Heart left ventricle (tissue), 16 donors: ENCODE data around the gene LAMA2. TPM values are rescaled to one million over a fixed set of nuclear protein-coding genes. Genes with fewer than 3 reads are reported as not detected.

ENCODE experiments used
- ATAC-seq, 4 donors: fragments of 200-7000 bp; cut with Tn5 transposase; one replicate each; pipeline ENCODE4 v1.9.1; 2020 to 2022; ENCODE audit warnings: moderate library complexity in 4 of 4, mild to moderate bottlenecking in 3 of 4, moderate number of reproducible peaks in 1 of 4
- DNase-seq, 5 donors: peaks; one replicate each; pipeline ENCODE4 v3.0.0-alpha.2; 2020
- H3K27ac ChIP-seq, 12 donors: fragments of 200-600 bp; sonication (generic) in 4 of 12; one replicate each; pipeline versions ENCODE4 v1.5.0 to v1.8.0; 2016 to 2022; ENCODE audit warnings: mild to moderate bottlenecking in 2 of 12
- H3K27me3 ChIP-seq, 9 donors: fragments of 200-600 bp; sonication (generic) in 2 of 9; one replicate each; pipeline versions ENCODE4 v1.5.1 to v1.8.0; 2016 to 2022; ENCODE audit warnings: mild to moderate bottlenecking in 3 of 9
- H3K36me3 ChIP-seq, 9 donors: fragments of 200-600 bp; sonication (generic) in 2 of 9; one replicate each; pipeline versions ENCODE4 v1.5.0 to v1.8.0; 2018 to 2022; ENCODE audit warnings: mild to moderate bottlenecking in 2 of 9
- H3K4me1 ChIP-seq, 12 donors: fragments of 200-600 bp; sonication (generic) in 4 of 12; one replicate each; pipeline versions ENCODE4 v1.5.0 to v1.8.0; 2016 to 2022; ENCODE audit warnings: mild to moderate bottlenecking in 3 of 12
- H3K4me3 ChIP-seq, 12 donors: fragments of 200-600 bp; sonication (generic) in 4 of 12; one replicate each; pipeline versions ENCODE4 v1.5.0 to v1.8.0; 2017 to 2022; ENCODE audit warnings: mild to moderate bottlenecking in 9 of 12, moderate library complexity in 4 of 12
- H3K9me3 ChIP-seq, 12 donors: fragments of 200-600 bp; sonication (generic) in 4 of 12; one replicate each; pipeline versions ENCODE4 v1.5.0 to v1.8.0; 2016 to 2022; ENCODE audit warnings: mild to moderate bottlenecking in 1 of 12
- CTCF ChIP-seq, 12 donors: fragments of 200-600 bp; sonication (generic) in 4 of 12; IDR thresholded peaks; one replicate each; pipeline versions ENCODE4 v1.5.0 to v1.8.0; 2018 to 2022; ENCODE audit warnings: antibody characterized with exemption in 12 of 12, mild to moderate bottlenecking in 5 of 12
- POLR2A ChIP-seq, 2 donors: fragments of 450-650 bp; IDR thresholded peaks; one replicate each; pipeline ENCODE4 v1.6.1; 2017; ENCODE audit warnings: antibody characterized with exemption in 2 of 2, mild to moderate bottlenecking in 2 of 2, moderate library complexity in 2 of 2
- WGBS, 4 donors: extraction: QIAGEN DNeasy Blood & Tissue Kit in 2 of 4; methylation state at CpG; one replicate each; pipeline versions ENCODE4 v1.1.5 to v1.1.7; 2013 to 2018; 5-methylcytosine and 5-hydroxymethylcytosine counted together
- intact Hi-C, 10 donors: fragments of 100-400 bp; cut with DNase I; formaldehyde crosslinking; loops; one replicate each; pipeline versions ENCODE4 v1.11.1 to v1.14.2; 2022
- polyA plus RNA-seq, 2 donors: library from polyadenylated mRNA; stranded (reverse); fragments of 200-250 nt; gene quantifications; one replicate each; pipeline ENCODE4 v1.2.3, GENCODE V29; 2013
- total RNA-seq, 9 donors: library from RNA; depleted of rRNA in 2 of 9; stranded (reverse); fragments of >200 nt in 2 of 9; fragmentation: NEBNext Ultra II Directional in 3 of 9; extraction: Animal tissue kit (Norgen Biotek cat#: 25700) in 3 of 9; gene quantifications; one replicate each; pipeline versions ENCODE4 v1.1.0 to v1.2.4, GENCODE V29; 2016 to 2023
- donor health status: ischemic (EF 13 %, LVEDD 7.1; RV severe dilation, severe dysfunction).
- donor health status: healthy with polysubstance abuse.
- donor health status: DM: no; HTN: yes; CAD: no.
- donor health status: DM: no; HTN: no; CAD: no.
- donor health status: ischemic (EF 25% LVEDD 6.9; RV normal size, moderate dysfunction).
- donor health status: ischemic (EF 25% LVEDD 5.7; RV mildly dilated, moderate dysfunction).
- donor health status: healthy.
- donor health status: DM: yes; HTN: yes; CAD: no.
- donor health status: ischemic (EF 35%, LVEDD 5.7; RV mildly dilated, moderate dysfunction).
- donor health status: nonischemic (EF 11% LVEDD 7.7; RV severe dilation, severe dysfunction).
- donor health status: DM: yes; HTN: yes; CAD: no.
- donor health status: PGD.
- donor health status: ischemic (EF 29% LVEDD 5.4; RV normal size, mild dysfunction).
- donor health status: nonischemic (EF 23%, LVEDD 6.1; RV moderate dilation, normal function).

LAMA2 gene
- total and polyA plus RNA-seq, 11 donors: 34.8 to 299 (median 206) TPM

GRCh38 chr6:129491436-129491835, 608.5 kb downstream of the LAMA2 start:
- ATAC-seq (peak in 1 of 4 donors; percentile 12), DNase-seq (no peak)
- intact Hi-C loops: loop anchor here in 3 of 10 donors (10.0 kb wide), 3 partner anchors 253 to 533 kb away; partner anchors contain the start of gene L3MBTL3 (in 1 of the 3)
- Histone ChIP-seq H3K4me1 (peaks cover 2 to 43% (median 26%) of the 10 kb centered on the region in 12 donors), H3K27ac (peak overlapping the region in 11 of 12 donors; percentile 47 to 97 (median 83)), H3K9me3 (no peaks in the 10 kb centered on the region), H3K4me3 (peak overlapping the region in 1 of 12 donors; percentile 6), H3K27me3 (no peaks in the 10 kb centered on the region), H3K36me3 (peaks cover 0 to 86% (median 43%) of the 10 kb centered on the region in 9 donors)
- no peak for TF ChIP-seq POLR2A (IDR thresholded peaks at IDR 0.05)
- TF ChIP-seq CTCF (IDR thresholded peaks at IDR 0.05): no peak
- 87 to 94% (median 91%) methylated on average over 6 of the region's 6 CpGs for whole genome bisulfite sequencing, 4 donors

GRCh38 chr6:129492260-129492659, 609.3 kb downstream of the LAMA2 start:
- intact Hi-C loops: loop anchor here in 3 of 10 donors (10.0 kb wide), 3 partner anchors 253 to 533 kb away; partner anchors contain the start of gene L3MBTL3 (in 1 of the 3)
- ATAC-seq (no peak), DNase-seq (no peak)
- no peaks in the 10 kb centered on the region for H3K9me3 ChIP-seq
- WGBS, 4 donors: 88 to 93% (median 92%) methylated on average over 4 of the region's 4 CpGs
- peak overlapping the region in 2 of 12 donors; percentile 91 to 97 for H3K27ac ChIP-seq
- H3K27me3 ChIP-seq: no peaks in the 10 kb centered on the region
- H3K4me3 ChIP-seq: no peak overlapping the region
- H3K4me1 ChIP-seq: peaks cover 2 to 46% (median 26%) of the 10 kb centered on the region in 12 donors
- no peak for TF ChIP-seq CTCF (IDR thresholded peaks at IDR 0.05)
- no peak for TF ChIP-seq POLR2A (IDR thresholded peaks at IDR 0.05)
- peaks cover 0 to 86% (median 39%) of the 10 kb centered on the region in 9 donors for H3K36me3 ChIP-seq

- WGBS, 4 donors: 51 to 59% (median 56%) methylated on average over 6 of the region's 6 CpGs
- TF ChIP-seq POLR2A (IDR thresholded peaks at IDR 0.05) (no peak), CTCF (IDR thresholded peaks at IDR 0.05) (no peak)
- no peak for DNase-seq
- H3K4me1 ChIP-seq: peaks cover 2 to 54% (median 30%) of the 10 kb centered on the region in 12 donors
- H3K9me3 ChIP-seq: no peaks in the 10 kb centered on the region
- H3K27me3 ChIP-seq: no peaks in the 10 kb centered on the region
- no peak for ATAC-seq
- intact Hi-C loops: loop anchor here in 3 of 10 donors (10.0 kb wide), 3 partner anchors 251 to 531 kb away; partner anchors contain the start of gene L3MBTL3 (in 1 of the 3)
- H3K27ac ChIP-seq: peak overlapping the region in 9 of 12 donors; percentile 17 to 56 (median 35)
- H3K4me3 ChIP-seq: no peak overlapping the region
- H3K36me3 ChIP-seq: peaks cover 0 to 85% (median 42%) of the 10 kb centered on the region in 9 donors
Observed at GRCh38 chr6:129493354-129493902, 610.5 kb downstream of the LAMA2 start.

- ATAC-seq (no peak), DNase-seq (no peak)
- H3K27me3 ChIP-seq: no peaks in the 10 kb centered on the region
- H3K36me3 ChIP-seq: peaks cover 0 to 86% (median 42%) of the 10 kb centered on the region in 9 donors
- peak overlapping the region in 6 of 12 donors; percentile 29 to 56 (median 38) for H3K27ac ChIP-seq
- H3K4me1 ChIP-seq: peaks cover 2 to 56% (median 32%) of the 10 kb centered on the region in 12 donors
- H3K9me3 ChIP-seq: no peaks in the 10 kb centered on the region
- TF ChIP-seq CTCF (IDR thresholded peaks at IDR 0.05) (no peak), POLR2A (IDR thresholded peaks at IDR 0.05) (no peak)
- 88 to 93% (median 89%) methylated on average over 2 of the region's 2 CpGs for WGBS, 4 donors
- intact Hi-C loops: loop anchor here in 3 of 10 donors (10.0 kb wide), 3 partner anchors 251 to 531 kb away; partner anchors contain the start of gene L3MBTL3 (in 1 of the 3)
- no peak overlapping the region for H3K4me3 ChIP-seq
Observed at GRCh38 chr6:129494099-129494498, 611.2 kb downstream of the LAMA2 start.
